B cell (primary cell): ENCODE data around the gene IGFL3.

Experiments
- CTCF ChIP-seq: fragments of 200-600 bp; IDR thresholded peaks from one replicate; pipeline ENCODE4 v1.8.0; 2022; ENCODE audit warnings: antibody characterized with exemption, mild to moderate bottlenecking
- EZH2 ChIP-seq: IDR thresholded peaks from 2 replicates; pipeline ENCODE4 v1.6.1; 2012; ENCODE audit warnings: borderline replicate concordance, low read depth, mild to moderate bottlenecking, moderate library complexity, low read length; ENCODE audit not compliant: insufficient read depth, poor library complexity, severe bottlenecking

DNA sequence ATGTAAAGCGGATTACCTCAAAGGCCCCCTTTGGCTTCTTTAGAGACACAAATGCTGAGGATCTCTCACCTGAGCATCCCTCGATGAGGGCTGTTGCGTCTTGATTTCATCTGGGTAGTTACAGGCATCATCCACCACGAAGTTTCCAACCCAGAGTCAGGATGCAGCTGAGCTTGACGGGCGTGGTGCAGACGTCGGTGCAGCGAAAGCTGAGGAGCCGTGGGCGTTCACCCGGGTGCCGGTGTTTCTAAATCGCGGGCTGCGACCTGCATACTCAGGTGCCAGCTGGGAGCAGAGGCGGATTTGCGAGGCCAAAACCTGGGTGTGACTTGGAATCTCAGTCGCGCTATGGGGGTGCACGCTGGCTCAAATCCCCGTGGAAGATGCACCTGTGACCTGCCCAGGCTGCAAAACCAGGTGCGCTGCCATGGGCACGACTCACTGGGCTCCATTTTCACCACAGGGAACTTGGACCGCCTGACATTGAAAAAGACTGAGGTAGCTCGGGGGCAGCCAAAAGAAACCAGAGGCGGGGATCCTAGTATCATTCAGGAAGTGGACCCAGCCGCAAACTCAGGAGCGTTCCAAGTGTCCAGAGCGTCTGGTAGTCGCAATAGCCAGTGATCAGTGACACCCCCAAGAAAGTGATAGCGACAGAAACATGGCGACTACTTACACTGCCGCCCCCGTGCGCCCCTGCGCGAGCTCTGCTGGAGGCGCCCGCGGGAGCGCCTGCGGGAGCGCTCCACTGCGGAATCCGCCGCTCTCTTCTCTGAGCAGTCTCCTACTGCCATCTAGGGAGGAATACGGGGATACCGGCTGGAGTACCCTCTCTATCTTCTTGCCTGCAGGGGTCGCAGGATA is 47.3 kb downstream of the IGFL3 start:
- TF ChIP-seq EZH2 (no peak), CTCF (peak; percentile 10)
